A549 (cell line): Measurements from ENCODE around the gene CLEC4F.

Experiments used
- BCL3 ChIP-seq: fragments of >200 bp; sonication (Bioruptor Twin); formaldehyde crosslinking; IDR thresholded peaks from 3 replicates; pipeline ENCODE4 v1.6.1; 2016
- CTCF ChIP-seq: fragments of >200 bp; sonication (Bioruptor Twin); formaldehyde crosslinking; IDR thresholded peaks from 3 replicates; pipeline ENCODE4 v1.5.1; 2016
- EHF ChIP-seq: fragments of 250-450 bp; sonication (Bioruptor Pico); IDR thresholded peaks from 2 replicates; pipeline ENCODE4 v1.5.0; 2020; ENCODE audit warnings: mild to moderate bottlenecking
- EP300 ChIP-seq, 2 experiments: fragments of >200 bp; sonication (Bioruptor Twin); formaldehyde crosslinking; IDR thresholded peaks; 2 replicates in 1 of 2; 3 replicates in 1 of 2; pipeline ENCODE4 v1.6.1; 2016 to 2017
- HMGXB4 ChIP-seq: fragments of 250-450 bp; sonication (Bioruptor Pico); IDR thresholded peaks from 2 replicates; pipeline ENCODE4 v1.5.0; 2021; ENCODE audit warnings: mild to moderate bottlenecking, moderate library complexity, borderline replicate concordance
- KDM5A ChIP-seq: fragments of 200-600 bp; sonication (generic); IDR thresholded peaks from 2 replicates; pipeline ENCODE4 v1.6.1; 2016; ENCODE audit warnings: antibody characterized with exemption, mild to moderate bottlenecking
- POLR2A ChIP-seq: IDR thresholded peaks from 2 replicates; pipeline ENCODE4 v1.6.1; 2012; ENCODE audit warnings: mild to moderate bottlenecking, low read length
- SMC3 ChIP-seq: fragments of >200 bp; sonication (Bioruptor Twin); formaldehyde crosslinking; IDR thresholded peaks from 3 replicates; pipeline ENCODE4 v1.6.1; 2018; ENCODE audit warnings: inconsistent platforms
- USF2 ChIP-seq: fragments of 450-650 bp; IDR thresholded peaks from 2 replicates; pipeline ENCODE4 v1.6.1; 2014; ENCODE audit warnings: antibody characterized with exemption

GRCh38 chr2:70768590-70769085, 51.8 kb downstream of the CLEC4F start:
- no peak for TF ChIP-seq CTCF
- TF ChIP-seq USF2, result no peak
- TF ChIP-seq BCL3, result no peak
- no peak for TF ChIP-seq EP300 (IDR thresholded peaks at IDR 0.05)
- no peak for TF ChIP-seq HMGXB4 (CRISPR knock-in tag)
- TF ChIP-seq EHF (CRISPR knock-in tag), result no peak
- no peak for TF ChIP-seq POLR2A
- no peak for TF ChIP-seq KDM5A
- no peak for TF ChIP-seq SMC3
